GM23248 (cell line): ENCODE results near the gene MFNG.

ENCODE experiments used
- EZH2 ChIP-seq: fragments of 200-600 bp; sonication (generic); IDR thresholded peaks from 2 replicates; pipeline ENCODE4 v1.6.1; 2018; ENCODE audit warnings: antibody characterized with exemption, mild to moderate bottlenecking; ENCODE audit not compliant: insufficient read depth, poor library complexity, severe bottlenecking
- EZH2phosphoT487 ChIP-seq: fragments of 200-600 bp; sonication (generic); IDR thresholded peaks from 2 replicates; pipeline ENCODE4 v1.6.1; 2018; ENCODE audit warnings: antibody characterized with exemption, moderate library complexity, mild to moderate bottlenecking, low read depth; ENCODE audit not compliant: insufficient read depth

DNA sequence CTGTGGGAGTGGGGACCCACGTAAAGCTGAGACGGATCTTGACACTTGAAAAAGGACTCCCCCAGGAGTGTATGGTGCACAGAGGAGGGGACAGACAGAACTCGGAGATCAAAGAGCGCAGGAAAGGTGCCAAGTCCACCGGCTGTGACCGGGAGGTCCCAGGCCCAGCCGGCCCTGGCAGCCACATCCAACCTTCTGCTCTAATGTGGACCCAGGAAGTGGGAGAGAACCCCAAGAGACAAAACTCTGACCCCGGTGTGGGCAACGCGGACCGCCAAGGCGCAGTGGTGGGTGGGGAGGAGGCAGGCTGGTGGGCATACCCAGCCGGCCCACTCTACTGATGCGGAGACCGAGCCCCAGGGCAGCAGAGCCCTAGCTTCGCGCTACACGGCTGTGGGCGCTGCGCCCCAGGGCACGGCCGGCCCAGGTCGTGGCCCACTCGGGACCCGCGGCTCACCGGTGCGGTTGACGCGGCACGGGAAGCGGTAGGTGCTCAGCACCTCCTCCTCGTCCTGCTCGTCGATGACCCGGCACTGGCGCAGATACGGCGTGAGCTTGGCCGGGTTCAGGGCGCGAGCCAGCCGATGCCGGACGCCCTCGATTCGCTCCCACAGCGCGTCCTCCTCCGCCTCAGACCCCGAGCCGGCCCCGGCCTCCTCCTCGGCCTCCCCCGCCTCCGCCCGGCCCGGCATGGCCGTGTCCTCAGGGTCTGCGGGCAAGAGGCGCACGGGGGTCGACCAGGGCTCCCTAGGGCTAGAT is 32.5 kb upstream of the MFNG start:
- TF ChIP-seq EZH2 = no peak
- no peak for TF ChIP-seq EZH2phosphoT487
